ENCODE data around the gene TSPAN18. TPM values are rescaled to one million over a fixed set of nuclear protein-coding genes. Genes with fewer than 3 reads are reported as not detected.

TSPAN18 gene
- total and polyA plus RNA-seq, 2 of the 8 experiments (the other 6 are each of a cell fraction or from before 2014, with no cell fraction given) = 5.2 to 10.2 TPM

GRCh38 chr11:44943118-44943517, 216.4 kb downstream of the TSPAN18 start:
- Histone ChIP-seq H2BK120ac (replicated peaks; ENCODE audit: low read depth, low read length) (peak overlapping the region; percentile 24), H3K79me2 (ENCODE audit: control insufficient read depth in 1 of 2, insufficient read depth in 2 of 2, low read length in 2 of 2) (peaks cover 4 to 27% of the 10 kb centered on the region in 2 experiments), H4K91ac (replicated peaks; ENCODE audit: insufficient read length, low read length) (peak overlapping the region; percentile 37), H3K4ac (replicated peaks; ENCODE audit: insufficient read length, low read depth, low read length) (no peak overlapping the region), H3K79me1 (ENCODE audit: low read depth, low read length) (peaks cover 21% of the 10 kb centered on the region), H3K4me1 (replicated peaks in 1 of 4; ENCODE audit: control insufficient read depth in 3 of 4, insufficient read depth in 4 of 4, low read length in 3 of 4) (peaks cover 7 to 53% (median 41%) of the 10 kb centered on the region in 4 experiments), H3K23me2 (ENCODE audit: low read depth, low read length) (peaks cover 6% of the 10 kb centered on the region; the same call in 1 of the 2 replicates), H3K4me3 (ENCODE audit: extremely low read depth in 1 of 4, insufficient read depth in 2 of 4, low read depth in 3 of 4, low read length in 4 of 4) (peak overlapping the region in 1 of 4 experiments; percentile 27; a peak in 1 of 8 replicates), H3K36me3 (ENCODE audit: control insufficient read depth in 2 of 4, insufficient read depth in 4 of 4, low read length in 3 of 4) (peaks cover 0 to 13% (median 2%) of the 10 kb centered on the region in 4 experiments; a peak in 4 of 8 replicates), H2AFZ (ENCODE audit: low read length) (no peak overlapping the region), H3K27ac (ENCODE audit: low read depth, low read length) (0 out of 2 replicates have a peak overlapping the region, but pooled peaks have one; percentile 9), H4K8ac (ENCODE audit: extremely low read depth, insufficient read depth, low read length) (no peak overlapping the region; the same call in 1 of the 2 replicates), H3K9me3 (ENCODE audit: insufficient read depth in 2 of 2, low read depth in 1 of 2, low read length in 1 of 2) (no peaks in the 10 kb centered on the region), H4K20me1 (replicated peaks in 1 of 2; ENCODE audit: control insufficient read depth in 1 of 2, insufficient read depth in 2 of 2, low read length in 2 of 2) (peaks cover 0 to 12% of the 10 kb centered on the region in 2 experiments), H3K4me2 (ENCODE audit: insufficient read depth in 1 of 2, low read depth in 2 of 2, low read length in 2 of 2) (peak overlapping the region; percentile 50 to 54; a peak in 2 of 4 replicates), H2BK15ac (ENCODE audit: low read length) (peak overlapping the region; percentile 98; the same call in 1 of the 2 replicates), H3K23ac (ENCODE audit: insufficient read length) (no peak overlapping the region), H2BK5ac (ENCODE audit: low read depth, low read length) (peak overlapping the region; percentile 40; the same call in 1 of the 2 replicates), H2BK20ac (ENCODE audit: low read length) (peak overlapping the region; percentile 86; the same call in 1 of the 2 replicates), H3K9ac (replicated peaks in 1 of 4; ENCODE audit: extremely low read depth in 1 of 4, low read depth in 3 of 4, low read length in 3 of 4) (no peak overlapping the region), H2AK5ac (ENCODE audit: low read depth, low read length) (peak overlapping the region; percentile 1; the same call in 1 of the 2 replicates), H2BK12ac (ENCODE audit: low read depth, low read length) (peak overlapping the region; percentile 64; the same call in 1 of the 2 replicates), H3K18ac (ENCODE audit: extremely low read depth, low read length) (peak overlapping the region; percentile 71; the same call in 1 of the 2 replicates), H3K27me3 (replicated peaks in 1 of 4; ENCODE audit: control insufficient read depth in 3 of 4, extremely low read depth in 1 of 4, insufficient read depth in 3 of 4, low read length in 3 of 4) (no peaks in the 10 kb centered on the region), H3K14ac (ENCODE audit: insufficient read length) (no peak overlapping the region), H4K5ac (ENCODE audit: insufficient read length, low read depth, low read length) (no peak overlapping the region), H3K56ac (replicated peaks; ENCODE audit: insufficient read length, low read depth, low read length) (no peak overlapping the region)
- no peak for FAIRE-seq
- ChIA-PET CTCF (ENCODE audit: partially characterized antibody) (interaction anchor here (0.9 to 24.5 kb wide), 7 partner anchors 8 to 264 kb away, joined by 3 to 1347 read pairs (median 50); no protein-coding TSS in a partner anchor), POLR2A (ENCODE audit: partially characterized antibody) (interaction anchor here (0.8 to 2.4 kb wide), 5 partner anchors 11 to 19 kb away, joined by 3 to 8 read pairs (median 3); no protein-coding TSS in a partner anchor)
- 86% methylated on average over 7 of the region's 7 CpGs; no CpG with 5 or more reads in 1 of the 2 experiments for WGBS, 2 experiments (ENCODE audit: extremely low coverage in 1 of 2, insufficient coverage in 1 of 2, insufficient read length in 1 of 2, insufficient replicate concordance in 2 of 2, low coverage in 1 of 2, low lambda C conversion rate in 2 of 2, missing lambda C conversion rate in 1 of 2)
- DNase-seq (ENCODE audit: low read depth in 1 of 2, low spot score in 2 of 2) = no peak
- TF ChIP-seq CEBPB (IDR thresholded peaks at IDR 0.05; ENCODE audit: low read depth, low read length) (no peak), ATF3 (IDR thresholded peaks at IDR 0.05; ENCODE audit: insufficient read depth, low read depth, low read length) (no peak), RXRA (IDR thresholded peaks at IDR 0.05; ENCODE audit: insufficient read depth, low read depth, low read length) (no peak), SIX5 (IDR thresholded peaks at IDR 0.05; ENCODE audit: low read depth, low read length) (no peak), USF2 (IDR thresholded peaks at IDR 0.05; ENCODE audit: low read length) (no peak), CREB1 (IDR thresholded peaks at IDR 0.05) (no peak), BCL11A (IDR thresholded peaks at IDR 0.05; ENCODE audit: low read depth in 2 of 2, low read length in 2 of 2) (no peak), RBBP5 (IDR thresholded peaks at IDR 0.05; ENCODE audit: borderline replicate concordance, low read depth, low read length) (no peak), BRCA1 (IDR thresholded peaks at IDR 0.05; ENCODE audit: low read depth, low read length) (no peak), POU5F1 (IDR thresholded peaks at IDR 0.05; ENCODE audit: low read depth, low read length) (no peak), MAFK (IDR thresholded peaks at IDR 0.05; ENCODE audit: low read depth, low read length) (no peak), GABPA (IDR thresholded peaks at IDR 0.05; ENCODE audit: borderline replicate concordance, insufficient read depth, low read length) (no peak)
